BJ (cell line): Measurements from ENCODE around the gene TMEM119. TPM values are rescaled to one million over a fixed set of nuclear protein-coding genes. Genes with fewer than 3 reads are reported as not detected.

Experiments
- CTCF ChIA-PET: fragments of 350-600 bp; formaldehyde crosslinking; extraction: SDS; loops from one replicate; lab custom pipeline; 2021; ENCODE audit warnings: antibody characterized with exemption, inconsistent platforms; lab: Yijun Ruan, JAX
- POLR2A ChIA-PET: fragments of 300-600 bp; sonication (Branson Sonifier 250); formaldehyde crosslinking; extraction: SDS; loops from one replicate; lab custom pipeline; 2021; ENCODE audit warnings: antibody characterized with exemption; lab: Charles Lee
- DNase-seq: peaks from one replicate; pipeline ENCODE4 v3.0.0-alpha.2; 2011; ENCODE audit warnings: low read depth
- H3K27me3 ChIP-seq: 2 replicates; pipeline ENCODE4 v1.6.0; 2011; ENCODE audit warnings: low read length; ENCODE audit not compliant: control insufficient read depth, insufficient read depth
- H3K36me3 ChIP-seq: 2 replicates; pipeline ENCODE4 v1.5.1; 2011; ENCODE audit warnings: low read length; ENCODE audit not compliant: control insufficient read depth, insufficient read depth
- H3K4me3 ChIP-seq: 2 replicates; pipeline ENCODE4 v1.5.1; 2011; ENCODE audit warnings: low read depth, mild to moderate bottlenecking, control low read depth, low read length
- CTCF ChIP-seq: IDR thresholded peaks from 2 replicates; pipeline ENCODE4 v1.5.1; 2011; ENCODE audit warnings: low read depth, mild to moderate bottlenecking, control low read depth, inconsistent platforms, low read length, moderate library complexity; ENCODE audit not compliant: insufficient read depth
- polyA plus RNA-seq: library from polyadenylated mRNA; depleted of rRNA; stranded (reverse); fragments of >200 nt; gene quantifications from 2 replicates; pipeline ENCODE4 v1.2.3, GENCODE V29; 2011

The TMEM119 gene
- polyA plus RNA-seq, 1 experiment: 80.6 TPM

- H3K4me3 ChIP-seq: no peak overlapping the region
- no peaks in the 10 kb centered on the region for H3K36me3 ChIP-seq
- DNase-seq: no peak
- TF ChIP-seq CTCF: no peak
- POLR2A ChIA-PET: no interaction called here
- H3K27me3 ChIP-seq: no peaks in the 10 kb centered on the region; the same call in 1 of the 2 replicates
- CTCF ChIA-PET: interaction anchor here (2.9 kb wide), 1 partner anchor 34 kb away, joined by 9 read pairs; no protein-coding TSS in a partner anchor
Observed at GRCh38 chr12:108583991-108584390, 13.9 kb downstream of the TMEM119 start.

GRCh38 chr12:108582978-108583770 lies 14.7 kb downstream of the TMEM119 start:
- Histone ChIP-seq H3K27me3 (no peaks in the 10 kb centered on the region), H3K4me3 (no peak overlapping the region), H3K36me3 (no peaks in the 10 kb centered on the region)
- ChIA-PET CTCF (interaction anchor here (1.2 to 1.4 kb wide), 2 partner anchors 14 to 35 kb away, joined by 3 to 4 read pairs; no protein-coding TSS in a partner anchor), POLR2A (no interaction called here)
- no peak for DNase-seq
- TF ChIP-seq CTCF: no peak

- no peak for TF ChIP-seq CTCF
- H3K27me3 ChIP-seq: no peaks in the 10 kb centered on the region
- no peak overlapping the region for H3K4me3 ChIP-seq
- no peaks in the 10 kb centered on the region for H3K36me3 ChIP-seq
- ChIA-PET CTCF (interaction anchor here (1.1 to 1.4 kb wide), 3 partner anchors 13 to 47 kb away, joined by 3 to 4 read pairs (median 3); no protein-coding TSS in a partner anchor), POLR2A (no interaction called here)
- DNase-seq: no peak
Observed at GRCh38 chr12:108582509-108582908, 15.4 kb downstream of the TMEM119 start.

- TF ChIP-seq CTCF: no peak
- no peak for DNase-seq
- no peaks in the 10 kb centered on the region for H3K36me3 ChIP-seq
- H3K4me3 ChIP-seq: no peak overlapping the region
- ChIA-PET CTCF (interaction anchor here (1.1 to 1.4 kb wide), 2 partner anchors 36 to 48 kb away, joined by 3 to 4 read pairs; no protein-coding TSS in a partner anchor), POLR2A (no interaction called here)
- H3K27me3 ChIP-seq: no peaks in the 10 kb centered on the region
Observed at GRCh38 chr12:108581311-108582227, 16.3 kb downstream of the TMEM119 start.
